NCI-H187 (cell line): ENCODE data around the gene GDF15.
A peak's percentile ranks its signal among the peaks of the same experiment; 100 is the strongest.

Experiments used
- DNase-seq, 2 experiments: peaks; one replicate each; lab custom pipeline; 2025; lab: John Stamatoyannopoulos, UW

Gene GDF15

GRCh38 chr19:18419195-18419698 lies 33.3 kb downstream of the GDF15 start, which contains the start of gene SSBP4:
SSBP4 (plus strand) TSS chr19:18419398; CDS start chr19:18419649, 251 bp downstream.
- DNase-seq, result no peak

DNA sequence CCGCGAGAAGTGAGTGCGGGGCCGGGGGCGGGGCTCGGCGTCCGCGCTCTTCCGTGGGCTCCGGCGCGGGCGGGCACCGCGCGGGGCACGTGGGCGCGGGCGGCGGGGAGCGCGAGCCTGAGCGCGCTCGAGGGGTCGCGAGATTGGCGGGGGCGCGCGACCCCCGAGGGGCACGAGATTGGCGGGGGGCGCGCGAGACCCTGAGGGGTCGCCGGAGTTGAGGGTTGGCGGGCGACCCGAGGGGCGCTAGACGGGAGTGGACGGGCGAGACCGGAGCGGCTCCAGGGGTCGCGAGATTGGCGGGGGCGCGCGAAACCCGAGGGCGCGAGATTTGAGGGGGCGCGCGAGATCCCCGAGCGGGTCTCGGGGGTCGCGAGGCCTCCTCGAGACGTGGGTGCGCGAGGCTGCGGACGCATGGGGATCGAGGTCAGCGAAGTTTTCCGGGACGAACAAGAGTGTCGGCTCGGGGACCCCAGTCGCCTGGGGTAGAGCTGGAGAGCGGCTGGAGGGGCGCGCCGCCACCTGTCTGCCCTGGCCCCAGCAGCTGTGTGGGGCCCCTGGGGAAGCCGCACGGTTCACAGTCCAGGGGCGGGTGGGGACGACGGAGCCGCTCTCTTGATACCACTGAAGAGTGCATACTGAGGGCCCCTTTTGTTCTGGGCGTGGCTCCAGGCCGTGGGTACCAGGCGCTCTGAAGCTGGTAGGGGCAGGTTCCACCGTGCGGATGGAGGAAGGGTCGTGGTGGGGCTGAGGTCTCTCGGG lies 33.9 kb downstream of the GDF15 start:
- no peak for DNase-seq

- DNase-seq, result no peak
Measured at GRCh38 chr19:18420930-18421329, 35.0 kb downstream of the GDF15 start.

DNA sequence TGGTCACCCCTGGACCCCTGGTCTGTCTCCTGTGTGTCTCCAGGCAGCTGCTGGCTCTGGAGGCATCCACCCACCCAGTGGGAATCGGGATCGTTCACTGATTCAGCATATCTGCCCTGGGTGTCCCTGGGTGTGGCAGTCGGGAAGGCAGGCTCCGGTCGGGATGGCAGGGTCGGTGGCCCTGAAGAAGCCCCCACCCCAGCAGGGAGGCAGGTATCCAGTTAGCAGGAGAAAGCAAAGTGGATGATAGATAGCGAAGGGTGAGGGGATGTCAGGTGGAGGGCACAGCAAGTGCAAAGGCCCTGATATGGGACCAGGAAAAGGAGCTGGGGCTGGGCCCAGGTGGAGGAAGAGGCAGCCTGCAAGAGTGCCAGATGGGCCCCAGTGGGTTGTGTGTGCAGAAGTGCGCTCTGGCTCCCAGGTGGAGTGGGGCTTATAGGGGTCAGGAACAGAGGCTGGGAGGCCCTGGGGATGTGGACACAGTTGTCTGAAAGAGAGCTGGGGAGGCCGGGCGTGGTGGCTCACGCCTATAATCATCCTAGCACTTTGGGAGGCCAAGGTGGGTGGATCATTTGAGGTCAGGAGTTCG lies 35.5 kb downstream of the GDF15 start:
- DNase-seq, result no peak

DNA sequence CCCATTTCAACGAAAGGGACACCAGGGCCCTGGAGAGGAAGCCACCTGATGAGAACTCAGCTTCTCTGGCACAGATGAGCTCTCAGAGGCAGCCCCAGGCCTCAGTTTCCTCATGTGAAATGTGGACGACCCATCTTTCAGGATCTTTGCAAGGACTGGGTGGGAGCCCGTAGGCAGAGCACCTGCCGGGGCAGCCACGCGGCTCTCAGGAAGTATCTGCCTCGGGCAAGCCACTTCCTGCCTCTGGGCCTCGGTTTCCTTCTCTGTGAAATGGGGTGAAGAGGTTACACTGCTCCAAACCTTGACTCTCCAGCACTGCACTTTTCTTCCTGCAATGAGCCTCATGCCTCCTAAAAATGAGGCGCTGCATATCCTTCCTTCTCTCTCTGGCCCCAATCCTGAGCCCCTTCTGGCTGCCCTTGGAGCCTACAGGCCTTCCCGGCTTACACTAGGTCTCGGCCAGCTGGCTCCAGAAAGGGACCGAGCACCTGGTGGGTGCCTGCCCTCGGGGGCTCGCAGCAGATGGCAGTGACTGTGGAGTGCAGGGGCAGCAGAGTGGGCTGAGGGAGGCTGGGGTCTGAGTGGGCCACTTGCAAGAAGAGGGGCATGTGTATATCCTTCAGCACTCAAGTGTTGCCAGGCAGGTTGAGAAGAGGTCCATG lies 36.7 kb downstream of the GDF15 start:
- DNase-seq, result no peak

- DNase-seq, result no peak
Measured at GRCh38 chr19:18423258-18424020, 37.5 kb downstream of the GDF15 start.

DNA sequence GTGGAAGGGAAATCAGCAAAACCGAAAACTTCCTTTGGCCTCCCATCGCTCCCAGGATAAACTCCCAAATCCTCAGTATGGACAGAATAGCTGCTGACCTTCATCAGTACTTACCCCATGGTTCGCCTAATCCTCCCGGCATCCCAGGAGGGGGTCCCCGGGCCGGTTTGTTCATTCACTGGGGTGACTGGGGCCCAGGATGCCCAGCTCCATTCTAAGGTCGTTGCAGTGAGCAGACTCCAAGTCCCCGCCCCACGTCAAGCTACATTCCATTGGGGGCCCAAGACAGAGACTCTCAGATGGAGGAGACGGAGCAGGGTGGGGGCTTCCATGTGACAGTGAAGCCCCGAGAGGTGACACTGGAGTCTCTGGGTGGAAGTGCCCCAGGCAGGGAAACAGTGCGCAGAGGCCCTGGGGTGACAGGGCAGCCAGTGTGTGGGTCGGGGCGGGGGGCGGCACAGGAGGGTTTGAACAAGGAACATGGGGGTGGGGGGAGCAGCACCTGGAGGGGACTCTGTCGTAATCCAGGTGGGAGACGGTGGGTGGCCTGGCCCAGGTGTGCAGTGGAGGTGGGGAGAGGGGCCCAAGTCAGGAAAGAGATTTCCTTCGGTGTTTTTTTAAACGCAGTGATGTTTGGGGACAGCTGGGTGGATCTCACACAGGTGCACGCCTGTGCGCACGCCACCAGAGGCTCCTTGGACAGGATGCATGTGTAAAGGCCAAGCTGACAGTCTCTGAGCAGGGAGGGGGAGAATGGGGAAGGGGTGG lies 38.3 kb downstream of the GDF15 start:
- DNase-seq, result no peak

DNA sequence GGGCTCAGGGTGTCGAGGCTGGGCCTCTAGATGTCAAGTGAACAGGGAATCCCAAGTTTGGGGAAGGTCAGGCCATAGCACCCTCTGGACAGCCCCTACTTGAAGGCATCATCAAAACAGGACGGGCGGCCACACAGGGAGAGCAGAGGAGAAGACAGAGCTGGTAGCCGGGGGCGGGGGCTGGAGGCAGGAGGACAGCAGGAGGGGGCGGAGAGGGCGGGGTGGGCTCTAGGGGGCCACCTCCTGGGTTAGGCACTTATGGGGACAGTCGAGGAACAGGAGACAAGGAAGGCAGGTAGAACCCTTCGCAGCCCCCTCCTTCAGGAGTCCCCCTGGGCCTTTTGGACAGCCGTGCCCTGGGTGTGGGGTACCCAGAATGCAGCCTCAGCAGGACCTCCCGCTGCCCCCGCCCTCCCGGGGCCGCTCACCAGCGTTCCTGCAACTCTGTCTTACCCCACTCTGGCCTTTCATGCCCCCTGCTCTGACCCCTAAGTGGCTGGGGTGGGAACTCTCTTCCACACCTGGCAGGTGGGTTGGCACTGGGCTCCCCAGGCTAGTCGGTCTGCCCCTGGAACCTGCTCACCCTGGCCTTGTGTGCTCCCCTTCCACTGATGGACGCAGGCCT lies 39.0 kb downstream of the GDF15 start:
- no peak for DNase-seq

DNA sequence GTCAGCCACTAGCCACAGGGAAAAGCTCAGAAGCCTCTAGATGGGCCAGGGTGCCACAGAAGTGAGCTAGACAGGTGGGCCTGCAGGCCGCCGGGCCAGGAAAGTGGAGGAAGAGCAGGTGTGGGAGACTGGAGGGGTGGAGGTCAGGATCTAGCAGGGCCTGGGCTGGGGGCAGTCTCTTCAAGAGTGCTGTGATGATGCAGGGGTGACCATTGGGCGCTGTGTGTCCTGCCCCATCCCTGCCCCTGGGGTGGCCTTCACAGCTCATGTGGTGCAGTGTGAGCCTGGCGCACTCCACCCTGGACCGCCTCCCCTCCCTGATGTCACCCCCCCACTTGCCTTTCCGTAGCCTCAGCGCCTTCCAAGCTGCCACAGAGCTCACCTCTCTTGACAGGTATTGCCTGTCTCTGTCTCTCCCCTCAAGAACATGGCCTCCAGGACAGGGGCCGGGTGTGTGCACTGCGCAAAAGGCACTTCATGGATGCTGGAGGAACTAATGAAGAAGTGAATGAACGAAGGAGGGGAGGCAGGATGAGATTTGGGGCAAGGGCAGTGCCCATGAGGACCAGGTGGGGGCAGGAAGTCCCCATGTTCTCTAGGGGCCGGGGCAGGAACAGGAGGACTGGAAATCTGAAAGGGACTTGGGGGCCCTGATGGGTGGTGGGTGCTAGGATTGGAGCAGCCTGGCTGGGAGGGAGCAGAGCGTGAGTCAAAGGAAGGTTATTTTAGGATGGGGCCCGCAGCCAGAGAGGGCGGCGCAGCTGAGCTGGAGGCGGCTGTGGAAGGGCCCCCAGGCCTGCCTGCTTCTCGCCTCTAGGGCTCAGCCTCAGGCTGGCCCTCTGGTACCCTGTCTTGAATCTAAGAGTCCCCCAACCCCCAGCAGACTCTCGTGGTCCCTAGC lies 39.8 kb downstream of the GDF15 start:
- DNase-seq, result no peak

- DNase-seq, result no peak
Measured at GRCh38 chr19:18426416-18426767, 40.4 kb downstream of the GDF15 start.

DNA sequence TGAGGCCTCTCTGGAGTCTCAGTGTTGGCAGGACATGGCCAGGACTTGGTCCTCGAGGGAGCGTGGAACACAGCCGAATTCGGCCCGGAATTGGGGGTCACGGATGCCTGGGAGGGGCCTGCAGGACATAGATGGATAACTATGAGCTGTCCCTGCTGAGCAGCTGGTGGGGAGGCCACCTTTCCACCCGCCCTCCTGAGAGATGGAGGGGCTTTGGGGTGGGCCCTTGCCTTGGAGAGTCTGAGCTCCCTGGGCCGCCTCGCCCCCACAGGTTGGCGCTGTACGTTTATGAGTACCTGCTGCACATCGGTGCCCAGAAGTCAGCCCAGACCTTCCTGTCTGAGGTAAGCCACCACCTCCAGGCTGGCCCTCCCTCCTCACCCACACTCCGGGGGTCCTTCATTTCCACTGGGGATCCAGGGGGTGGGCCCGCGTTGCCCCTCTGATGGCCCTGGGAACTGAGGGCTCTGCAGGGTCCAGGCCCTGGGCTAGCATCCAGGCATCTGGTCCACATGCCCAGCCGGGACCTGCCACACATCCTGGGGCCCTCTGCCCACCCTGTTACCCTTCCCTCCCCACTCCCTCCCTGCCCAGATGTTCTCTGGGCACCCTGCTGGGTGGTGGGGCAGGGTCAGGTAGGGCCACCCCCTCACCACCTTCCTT lies 41.3 kb downstream of the GDF15 start:
- DNase-seq, result no peak

GRCh38 chr19:18427743-18428113 lies 41.8 kb downstream of the GDF15 start:
- no peak for DNase-seq

GRCh38 chr19:18428173-18428786 lies 42.3 kb downstream of the GDF15 start:
- DNase-seq, result no peak

DNA sequence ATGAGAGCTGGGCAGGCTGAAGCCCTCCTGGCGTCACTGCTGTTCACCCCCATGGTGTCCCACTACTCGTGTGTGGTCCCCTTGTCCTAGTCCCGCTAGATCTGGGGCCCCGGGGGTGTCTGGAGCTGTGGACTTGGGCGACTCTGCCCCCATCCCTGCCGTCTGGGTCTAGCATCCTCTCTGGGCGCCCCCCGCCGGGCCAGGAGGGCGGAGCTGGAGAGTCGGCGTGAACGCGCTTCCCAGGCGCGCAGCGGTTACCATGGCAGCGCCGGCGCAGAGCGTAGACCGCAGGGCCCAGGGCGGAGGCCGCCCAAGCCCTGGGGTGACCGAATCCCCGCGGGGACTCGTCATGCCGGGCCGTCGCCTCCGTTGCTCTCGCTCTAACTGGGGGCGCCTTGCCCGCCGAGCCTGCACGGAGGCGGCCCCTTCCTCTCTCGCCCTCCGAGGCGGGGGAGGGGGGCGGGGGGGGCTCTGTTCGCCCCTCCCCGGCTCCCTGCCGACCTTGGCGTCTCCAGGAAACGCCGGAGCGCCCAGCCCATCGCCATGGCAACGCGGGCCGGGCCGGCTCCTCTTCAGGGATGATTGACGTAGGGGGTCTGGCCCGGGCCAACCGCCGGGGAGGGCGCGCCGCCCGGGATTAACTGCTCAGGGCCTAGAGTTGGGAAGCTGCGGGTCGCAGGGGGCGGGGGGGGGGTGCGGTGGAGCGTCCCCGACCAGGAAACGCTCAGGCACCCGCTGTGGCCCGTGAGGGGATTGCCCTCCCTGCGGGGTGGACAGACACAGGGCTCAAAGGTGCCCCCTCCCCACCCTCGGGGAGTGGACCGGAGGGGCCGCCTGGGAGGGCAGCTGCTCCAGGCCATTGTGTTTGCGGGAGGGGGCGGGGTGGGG lies 43.1 kb downstream of the GDF15 start:
- DNase-seq, result peak; percentile 81 to 83

GRCh38 chr19:18429717-18430416 lies 43.9 kb downstream of the GDF15 start:
- no peak for DNase-seq

- DNase-seq, result no peak
Measured at GRCh38 chr19:18430417-18431144, 44.6 kb downstream of the GDF15 start.
